CD4-positive, alpha-beta T cell treated with Interferon alpha-2 for 1 hour (primary cell): ENCODE data around the gene GLI3.

Source experiments
- DNase-seq, 2 donors: peaks; one replicate each; pipeline ENCODE4 v3.0.0-alpha.2; 2020 to 2022

GLI3 gene

DNA sequence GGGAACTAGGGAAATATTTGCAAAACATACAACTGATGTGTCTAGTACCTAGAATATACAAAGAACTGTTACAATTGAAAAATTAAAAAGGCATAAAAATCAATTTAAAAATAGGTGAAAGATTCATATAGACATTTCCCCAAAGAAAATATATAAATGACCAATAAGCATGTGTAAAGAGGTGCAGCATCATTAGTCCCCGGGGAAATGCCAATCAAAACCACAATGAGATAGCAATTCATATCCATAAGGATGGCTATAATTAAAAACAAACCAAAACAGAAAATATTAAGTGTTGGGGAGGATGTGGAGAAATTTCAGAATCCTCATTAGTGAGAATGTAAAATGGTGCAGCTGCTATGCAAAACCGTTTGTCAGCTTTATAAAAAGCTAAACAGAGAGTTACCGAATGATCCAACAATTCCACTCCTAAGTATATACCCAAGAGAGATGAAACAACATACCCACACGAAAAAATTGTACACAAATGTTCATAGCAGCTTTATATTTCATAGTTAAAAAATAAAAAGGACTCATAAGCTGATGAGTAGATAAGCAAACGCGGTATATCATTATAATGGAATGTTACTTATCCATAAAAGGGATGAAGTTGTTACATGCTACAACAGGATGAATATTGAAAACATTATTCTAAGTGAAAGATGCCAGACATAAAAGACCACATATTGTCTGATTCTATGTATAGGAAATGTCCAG lies 324.0 kb downstream of the GLI3 start:
- DNase-seq, result no peak

DNA sequence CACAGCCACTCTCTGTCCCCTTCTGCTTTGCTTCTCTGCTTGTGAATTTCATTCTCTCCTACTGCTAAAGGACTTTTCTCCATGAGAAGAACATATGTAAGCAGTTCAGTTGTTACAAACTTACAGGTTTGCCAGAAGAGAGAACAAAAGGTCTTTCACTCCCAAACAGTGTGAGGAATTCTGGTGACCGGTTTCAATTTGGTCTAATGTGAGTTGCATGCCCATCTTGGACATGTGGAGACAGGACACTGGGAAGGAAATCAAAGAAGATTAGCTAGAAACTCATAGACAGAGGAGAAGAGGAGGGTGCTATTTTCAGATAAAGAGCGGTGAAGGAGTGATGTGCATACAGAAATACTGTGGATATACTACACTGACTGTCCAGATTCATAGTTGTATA lies 324.6 kb downstream of the GLI3 start:
- no peak for DNase-seq

DNA sequence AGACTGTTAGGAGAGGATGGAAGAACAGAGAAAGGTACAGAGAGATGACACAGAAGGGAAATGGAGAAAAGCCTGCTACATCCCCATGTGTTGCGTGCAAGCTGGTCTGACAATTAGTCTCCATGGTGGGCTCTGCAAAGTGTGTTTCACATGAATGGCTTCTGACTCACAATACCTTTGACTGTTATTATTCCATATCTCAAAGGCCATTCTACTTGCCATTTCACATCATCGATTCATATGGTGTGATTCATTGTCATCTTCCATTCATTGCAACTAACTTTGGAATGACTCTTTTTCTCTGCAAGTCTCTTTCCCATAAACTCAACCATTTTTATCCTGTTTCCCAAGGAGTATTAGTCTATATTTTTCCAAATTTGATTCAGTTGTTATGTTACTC lies 325.2 kb downstream of the GLI3 start:
- DNase-seq, result no peak
